ENCODE data around the gene PLAAT3.

GRCh38 chr11:63598556-63598955, 15.7 kb downstream of the PLAAT3 start:
- TF ChIP-seq CTCF (IDR thresholded peaks at IDR 0.05) (no peak), POLR2A (IDR thresholded peaks at IDR 0.05) (no peak)
